GM19372 (cell line): ENCODE data around the gene ADIPOR2.
"Not testable (repeated sequence)": the region's sequence is repeated elsewhere in the genome, so short reads cannot be mapped to it uniquely, and the experiment has no call there.

ENCODE experiments used
- ATAC-seq: cut with Tn5 transposase; IDR thresholded peaks from one replicate; pipeline ENCODE4 v1.9.1; 2021; ENCODE audit warnings: mild to moderate bottlenecking, low read depth, moderate library complexity; ENCODE audit not compliant: unreplicated experiment

The ADIPOR2 gene

GRCh38 chr12:1702713-1703112 is 11.8 kb downstream of the ADIPOR2 start:
- no peak for ATAC-seq

DNA sequence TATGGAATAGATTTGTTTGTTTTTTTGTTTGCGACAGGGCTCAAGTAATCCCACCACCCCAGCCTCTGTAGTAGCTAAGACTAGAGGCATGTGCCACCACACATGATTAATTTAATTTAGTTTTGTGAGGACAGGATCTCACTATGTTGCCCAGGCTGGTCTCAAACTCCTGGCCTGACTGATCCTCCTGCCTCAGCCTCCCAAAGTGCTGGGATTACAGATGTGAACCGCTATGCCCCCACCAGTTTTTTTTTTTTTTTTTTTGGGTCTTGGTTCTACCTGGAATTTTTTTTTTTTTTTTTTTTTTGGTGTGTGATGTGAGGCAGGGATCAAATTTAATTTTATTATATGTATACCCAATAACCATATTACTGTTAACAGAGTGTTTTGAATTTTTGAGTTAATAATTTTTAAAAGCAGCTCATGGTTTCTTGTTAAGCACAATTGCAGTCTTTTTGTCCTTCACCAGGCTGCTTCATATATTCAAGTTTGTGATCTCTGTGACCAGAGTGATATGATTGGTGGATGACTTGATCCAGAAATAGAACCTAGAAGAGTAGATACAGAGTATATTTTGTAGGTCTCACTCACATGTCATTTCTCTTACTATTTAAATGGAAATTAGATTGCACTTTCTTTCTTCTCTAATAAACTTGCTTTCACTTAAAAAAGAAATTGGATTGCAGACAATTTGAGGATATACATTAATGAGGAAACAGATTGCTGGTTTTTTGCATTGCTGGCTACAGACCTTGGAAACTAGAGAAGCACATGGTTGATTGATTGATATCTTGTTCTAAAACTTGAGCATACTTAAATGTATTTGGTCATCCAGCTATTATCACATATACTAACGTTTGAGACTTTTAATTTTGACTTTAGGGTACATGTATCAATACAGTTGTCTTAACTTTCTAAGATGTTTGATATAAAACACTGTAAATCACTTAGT is 13.2 kb downstream of the ADIPOR2 start:
- ATAC-seq = no peak

DNA sequence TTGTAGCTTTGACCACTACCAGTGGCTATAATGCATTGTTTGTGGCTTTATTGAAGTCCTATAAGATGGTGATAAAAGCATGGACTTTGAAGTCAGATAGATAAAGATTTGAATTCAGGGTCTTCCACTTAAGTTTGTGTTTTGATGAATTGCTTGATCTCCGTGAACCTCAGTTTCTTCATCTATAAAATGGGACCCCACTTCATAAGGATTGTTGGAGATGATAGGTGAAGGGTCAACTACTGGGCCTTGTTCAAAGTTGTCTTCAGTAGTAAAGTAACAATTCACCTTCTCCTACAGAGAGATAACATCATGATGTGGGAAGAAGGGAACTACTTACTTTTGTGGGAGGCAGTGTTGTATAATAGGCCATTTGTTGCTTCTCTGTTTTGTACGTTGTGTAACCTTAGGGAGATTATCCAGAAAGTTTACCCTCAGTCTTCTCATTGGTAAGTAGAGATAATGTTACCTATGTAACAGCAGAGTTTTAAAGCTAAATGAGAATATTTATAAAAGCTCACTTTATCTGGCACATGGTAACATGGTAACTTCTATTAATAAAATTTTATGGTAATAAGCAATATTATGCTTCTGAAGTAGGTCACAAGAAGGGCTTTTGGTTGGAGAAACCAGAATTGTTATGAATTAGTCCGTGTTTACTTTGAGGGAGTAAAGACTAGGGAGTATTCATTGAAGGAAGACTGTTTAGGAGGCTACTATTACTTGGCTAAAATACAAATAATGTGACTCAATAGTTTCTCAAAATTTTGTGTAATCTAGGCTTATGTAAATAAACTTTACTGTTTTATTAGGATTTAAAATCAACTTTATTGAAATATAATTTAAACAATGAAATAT is 15.1 kb downstream of the ADIPOR2 start:
- ATAC-seq = no peak

- no peak for ATAC-seq
Observed at GRCh38 chr12:1706632-1706980, 15.7 kb downstream of the ADIPOR2 start.

DNA sequence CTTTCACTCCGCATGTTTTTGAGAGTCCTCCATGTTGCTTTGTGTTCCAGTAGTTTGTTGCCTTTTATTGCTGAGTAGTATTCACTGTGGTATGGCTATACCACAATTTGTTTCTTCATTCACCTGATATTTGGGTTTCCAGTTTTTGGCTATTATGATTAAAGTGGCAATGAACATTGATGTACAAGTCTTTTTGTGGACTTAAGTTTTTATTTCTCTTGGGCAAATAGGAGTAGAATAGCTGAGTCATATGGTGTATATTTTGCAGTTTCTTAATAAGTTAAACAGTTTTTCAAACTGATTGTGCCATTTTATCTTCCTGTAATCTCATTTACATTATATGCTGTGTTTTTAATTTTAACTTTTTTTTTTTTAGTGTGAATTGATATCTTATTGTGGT is 16.2 kb downstream of the ADIPOR2 start:
- no peak for ATAC-seq

GRCh38 chr12:1709968-1710367 is 19.1 kb downstream of the ADIPOR2 start:
- not testable (repeated sequence) for ATAC-seq

DNA sequence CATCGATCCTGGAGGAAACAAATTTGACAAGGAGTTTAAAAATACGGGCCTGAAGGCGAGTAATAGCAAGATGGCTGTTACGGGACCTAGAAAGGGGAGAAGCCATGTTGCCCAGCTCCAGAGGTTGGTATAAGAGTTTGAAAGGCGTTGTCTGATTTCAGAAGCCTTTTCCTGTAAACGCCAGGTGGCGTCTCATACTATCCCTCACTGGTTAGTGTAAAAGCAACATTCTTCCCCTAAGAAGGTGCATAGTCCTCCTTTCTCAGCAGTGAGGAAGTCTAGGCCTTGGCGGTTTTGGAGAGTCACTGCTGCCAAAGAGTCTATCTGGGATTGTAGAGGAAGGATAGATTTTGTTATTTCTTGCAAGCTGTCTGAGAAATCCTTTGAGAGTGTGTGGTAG is 20.0 kb downstream of the ADIPOR2 start:
- ATAC-seq = not testable (repeated sequence)

DNA sequence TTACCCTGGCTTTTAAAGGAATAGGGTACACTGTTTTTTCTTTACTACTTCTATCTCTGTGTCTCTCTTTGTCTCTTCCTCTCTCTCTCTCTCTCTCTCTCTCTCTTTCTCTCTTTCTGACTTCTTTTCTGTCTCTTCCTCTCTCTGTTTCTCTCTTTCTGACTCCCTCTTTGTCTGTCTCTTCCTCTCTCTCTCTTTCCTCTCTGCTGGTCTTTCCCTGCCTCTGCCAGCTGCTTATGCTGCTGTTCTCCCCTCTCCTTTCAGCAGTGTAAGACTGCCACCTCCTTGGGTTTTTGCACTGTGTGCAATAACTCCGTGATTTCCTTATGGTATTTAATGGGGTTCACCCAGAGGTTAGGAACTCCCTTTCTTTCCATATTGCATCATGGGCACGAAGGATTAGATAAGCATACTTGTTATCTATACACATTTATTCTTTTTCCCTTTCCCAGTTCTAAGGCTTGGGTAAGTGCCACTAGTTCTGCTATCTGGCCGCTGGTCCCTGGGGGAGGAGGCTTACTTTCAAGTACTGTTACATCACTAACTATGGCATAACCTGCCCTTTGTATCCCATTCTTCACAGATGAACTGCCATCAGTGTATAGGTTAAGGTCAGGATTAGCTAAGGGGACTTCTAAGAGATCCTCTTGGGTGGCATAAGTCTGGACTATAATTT is 20.8 kb downstream of the ADIPOR2 start:
- ATAC-seq = not testable (repeated sequence)

- not testable (repeated sequence) for ATAC-seq
Observed at GRCh38 chr12:1712305-1712704, 21.4 kb downstream of the ADIPOR2 start.

GRCh38 chr12:1712852-1713251 is 22.0 kb downstream of the ADIPOR2 start:
- not testable (repeated sequence) for ATAC-seq

DNA sequence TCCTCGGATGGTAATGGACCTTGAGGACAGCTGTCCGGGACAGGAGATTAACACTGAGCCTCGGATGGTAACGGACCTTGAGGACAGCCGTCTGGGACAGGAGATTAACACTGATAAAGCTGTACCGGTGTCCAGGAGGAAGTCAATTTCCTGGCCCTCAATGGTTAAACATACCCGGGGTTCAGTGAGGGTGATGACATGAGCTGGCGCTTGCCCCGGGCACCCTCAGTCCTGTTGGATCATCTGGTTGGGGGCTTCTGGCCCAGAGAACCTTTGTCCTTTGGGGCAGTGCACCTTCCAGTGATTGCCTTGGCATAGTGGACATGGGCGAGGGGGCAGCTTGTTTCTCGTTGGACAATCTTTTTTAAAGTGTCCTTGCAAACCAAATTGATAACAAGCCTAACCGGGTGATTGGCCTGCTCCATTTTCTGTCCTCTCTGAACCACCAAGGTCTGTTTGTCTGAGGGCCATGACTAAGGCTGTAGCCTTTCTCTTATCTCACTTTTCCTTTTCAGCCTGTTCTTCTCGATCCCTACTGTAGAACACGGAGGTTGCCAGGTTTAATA is 23.0 kb downstream of the ADIPOR2 start:
- ATAC-seq = not testable (repeated sequence)

GRCh38 chr12:1715459-1715858 is 24.6 kb downstream of the ADIPOR2 start:
- ATAC-seq = not testable (repeated sequence)

DNA sequence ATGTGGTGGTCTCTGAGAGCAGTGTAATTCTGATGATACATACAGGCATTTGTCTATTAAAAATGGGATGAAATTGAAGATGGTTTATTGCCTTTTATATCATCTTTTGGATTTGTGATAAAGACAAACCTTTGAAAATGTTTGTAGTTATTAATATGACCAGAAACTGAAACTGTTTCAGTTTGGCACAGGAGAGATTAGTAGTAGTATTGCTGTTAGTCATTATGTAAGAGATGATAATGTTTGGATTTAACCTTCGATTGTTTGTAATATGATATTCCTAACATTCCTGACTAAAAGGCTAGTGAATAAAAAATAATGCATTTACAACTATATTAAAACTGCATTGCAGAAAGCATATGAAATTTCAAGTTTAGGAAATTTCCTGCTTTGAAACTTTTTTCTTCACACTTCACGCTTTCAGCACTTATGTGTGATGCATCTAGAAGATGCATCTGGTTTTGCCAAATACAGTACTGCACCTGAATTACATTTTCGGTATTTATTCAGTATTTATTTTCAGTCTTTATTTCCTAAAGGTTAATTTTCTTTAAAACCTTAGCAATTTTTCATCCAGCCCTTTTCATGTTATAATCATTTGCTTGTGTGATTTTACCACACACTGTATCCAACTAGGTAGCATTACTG is 25.5 kb downstream of the ADIPOR2 start:
- no peak for ATAC-seq

- ATAC-seq = no peak
Observed at GRCh38 chr12:1716911-1717310, 26.0 kb downstream of the ADIPOR2 start.

DNA sequence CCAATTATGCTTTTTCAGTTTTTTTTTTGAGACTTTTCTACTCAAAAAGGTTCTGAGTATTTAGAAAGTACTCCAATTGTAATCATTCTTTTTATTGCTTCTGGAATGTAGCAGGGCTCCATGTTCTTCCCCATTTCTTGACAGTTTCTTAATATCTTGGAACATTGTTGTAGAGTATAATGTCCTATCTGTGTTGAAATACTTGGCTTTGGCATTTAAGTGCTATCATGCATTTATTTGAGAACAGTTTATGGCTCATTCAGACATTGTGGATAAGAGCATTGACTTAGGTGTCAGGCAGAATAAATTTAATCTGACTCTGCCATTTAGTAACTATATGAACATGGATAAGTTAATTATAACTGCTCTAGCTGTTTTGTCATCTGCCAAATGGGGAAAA is 28.3 kb downstream of the ADIPOR2 start:
- ATAC-seq = no peak

DNA sequence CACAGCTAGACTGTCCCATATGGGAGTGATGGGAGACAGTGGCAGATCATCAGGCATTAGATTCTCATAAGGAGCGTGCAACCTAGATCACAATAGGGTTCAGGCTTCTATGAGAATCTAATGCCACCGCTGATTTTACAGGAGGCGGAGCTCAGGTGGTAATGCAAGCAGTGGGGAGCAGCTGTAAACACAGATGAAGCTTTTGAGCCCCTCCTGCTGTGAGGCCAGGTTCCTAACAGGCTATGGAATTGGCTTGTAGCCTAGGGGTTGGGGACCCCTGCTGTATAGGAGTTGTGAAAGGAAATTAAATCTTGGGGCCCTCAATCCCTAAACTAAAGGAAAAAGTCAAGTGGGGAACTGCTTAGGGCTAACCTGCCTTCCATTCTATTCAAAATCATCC is 29.6 kb downstream of the ADIPOR2 start:
- no peak for ATAC-seq

DNA sequence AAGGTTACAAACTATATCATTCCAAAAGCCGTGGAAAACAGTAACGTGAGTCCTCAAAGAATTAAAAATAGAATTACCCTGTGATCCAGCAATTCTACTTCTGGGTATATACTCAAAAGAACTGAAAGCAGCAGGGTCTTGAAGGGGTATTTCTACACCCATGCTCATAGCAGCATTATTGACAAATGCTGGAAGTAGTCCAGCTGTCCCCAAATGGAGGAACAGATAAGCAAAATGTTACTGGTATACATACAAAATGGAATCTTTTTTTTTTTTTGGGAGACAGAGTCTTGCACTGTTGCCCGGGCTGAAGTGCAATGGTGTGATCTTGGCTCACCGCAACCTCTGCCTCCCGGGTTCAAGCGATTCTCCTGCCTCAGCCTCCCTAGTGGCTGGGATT is 32.9 kb downstream of the ADIPOR2 start:
- ATAC-seq = no peak

DNA sequence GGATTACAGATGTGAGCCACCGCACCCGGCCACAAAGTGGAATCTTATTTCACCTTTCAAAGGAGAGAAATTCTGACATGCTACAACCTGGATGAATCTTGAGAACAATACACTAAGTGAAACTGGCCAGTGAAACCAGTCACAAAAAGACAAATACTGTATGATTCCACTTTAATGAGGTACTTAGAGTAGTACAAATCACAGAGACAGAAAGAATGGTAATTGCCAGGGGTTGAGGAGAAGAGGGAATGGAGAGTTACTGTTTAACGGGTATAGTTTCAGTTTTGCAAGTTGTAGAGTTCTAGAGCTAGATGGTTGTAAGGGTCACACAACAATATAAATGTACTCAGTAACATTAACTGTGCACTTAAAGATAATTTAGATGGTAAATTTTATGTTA is 33.4 kb downstream of the ADIPOR2 start:
- no peak for ATAC-seq

- ATAC-seq = no peak
Observed at GRCh38 chr12:1726753-1727152, 35.9 kb downstream of the ADIPOR2 start.

DNA sequence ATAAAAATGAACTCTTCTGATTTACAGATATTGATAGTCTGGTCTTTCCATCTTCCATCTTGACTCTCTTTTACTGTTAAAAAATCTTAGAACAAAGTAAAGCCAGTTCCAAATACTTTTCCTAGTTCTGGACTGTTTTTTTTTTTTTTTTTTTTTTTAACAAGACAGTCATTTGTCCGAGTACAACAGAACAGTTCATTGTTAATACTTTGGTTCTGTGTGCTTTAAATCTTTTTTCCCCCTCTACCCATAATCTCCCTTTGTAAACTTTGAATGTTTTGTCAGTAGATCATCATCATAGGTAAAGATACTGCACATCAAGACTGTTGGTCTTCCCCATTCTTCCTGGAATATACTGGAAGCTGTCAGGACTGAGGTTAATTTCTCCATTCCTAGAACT is 38.0 kb downstream of the ADIPOR2 start:
- ATAC-seq = no peak
